ENCODE data around the gene ZNF45. TPM values are rescaled to one million over a fixed set of nuclear protein-coding genes. Genes with fewer than 3 reads are reported as not detected.

ZNF45 gene
- total RNA-seq, 1 experiment from 2014 or later, result 15.2 TPM

GRCh38 chr19:43966079-43966694 is 31.1 kb upstream of the ZNF45 start:
- ChIA-PET POLR2A (no interaction called here), CTCF (no interaction called here), RAD21 (ENCODE audit: low non-redundant PET in 1 of 2, low total read pairs in 2 of 2, uncharacterized antibody in 2 of 2, unreplicated experiment in 2 of 2) (no interaction called here)
- ATAC-seq (no peak), DNase-seq (ENCODE audit: low read depth, low spot score) (no peak)
- Histone ChIP-seq H3K27ac (ENCODE audit: low read depth, low read length) (no peak overlapping the region), H2AFZ (ENCODE audit: low read depth, low read length, poor library complexity, severe bottlenecking) (no peak overlapping the region), H4K20me1 (ENCODE audit: insufficient read depth) (no peaks in the 10 kb centered on the region), H3K27me3 (ENCODE audit: insufficient read depth, low read length) (no peaks in the 10 kb centered on the region), H3K4me3 (replicated peaks in 1 of 2; ENCODE audit: low read depth in 1 of 2, low read length in 2 of 2) (no peak overlapping the region), H3K36me3 (ENCODE audit: control insufficient read depth in 1 of 2, insufficient read depth in 2 of 2, low read length in 2 of 2) (peaks cover 17% of the 10 kb centered on the region in 2 experiments), H3K79me2 (ENCODE audit: insufficient read depth, low read length) (no peaks in the 10 kb centered on the region), H3K4me1 (ENCODE audit: control insufficient read depth in 1 of 2, insufficient read depth in 2 of 2, low read length in 2 of 2) (no peaks in the 10 kb centered on the region), H3K9ac (ENCODE audit: low read length) (no peak overlapping the region), H3K9me3 (ENCODE audit: control insufficient read depth in 1 of 2, insufficient read depth in 1 of 2, low read depth in 1 of 2, low read length in 2 of 2) (peaks cover 47 to 53% of the 10 kb centered on the region in 2 experiments; a peak in 3 of 4 replicates), H3K9me2 (ENCODE audit: insufficient read depth) (no peaks in the 10 kb centered on the region), H3K4me2 (ENCODE audit: low read length) (no peak overlapping the region)
- intact Hi-C loops (cut with micrococcal nuclease), result no loop called here
- BruUV-seq (replicated peaks), result no TSS peak
- TF ChIP-seq CEBPB (IDR thresholded peaks at IDR 0.05; ENCODE audit: low read depth) (no peak), REST (IDR thresholded peaks at IDR 0.05; ENCODE audit: low read depth) (no peak), FOSL1 (IDR thresholded peaks at IDR 0.05; ENCODE audit: low read depth) (no peak), RAD21 (IDR thresholded peaks at IDR 0.05; ENCODE audit: low read depth) (no peak), ZNF274 (IDR thresholded peaks at IDR 0.05; ENCODE audit: low read depth, low read length) (no peak), TCF7L2 (IDR thresholded peaks at IDR 0.05; ENCODE audit: borderline replicate concordance, extremely low read depth, insufficient read depth, insufficient read length) (no peak), YY1 (IDR thresholded peaks at IDR 0.05; ENCODE audit: extremely low read depth, insufficient replicate concordance, low read depth, low read length) (no peak), ELF1 (IDR thresholded peaks at IDR 0.05; ENCODE audit: borderline replicate concordance, low read depth) (no peak), ATF3 (IDR thresholded peaks at IDR 0.05) (no peak), EGR1 (IDR thresholded peaks at IDR 0.05; ENCODE audit: low read depth) (no peak), MAX (IDR thresholded peaks at IDR 0.05) (no peak), POLR2A (IDR thresholded peaks at IDR 0.05; ENCODE audit: borderline replicate concordance, extremely low read depth, insufficient read depth, insufficient read length) (no peak), CTCF (IDR thresholded peaks at IDR 0.05 in 2 of 3, conservative IDR thresholded peaks at IDR 0.05 in 1 of 3; ENCODE audit: borderline replicate concordance in 1 of 3, insufficient read depth in 1 of 3, low read depth in 2 of 3, low read length in 2 of 3) (no peak), EZH2 (IDR thresholded peaks at IDR 0.05) (no peak), JUND (IDR thresholded peaks at IDR 0.05) (no peak), SP1 (IDR thresholded peaks at IDR 0.05; ENCODE audit: low read depth) (no peak), EZH2phosphoT487 (IDR thresholded peaks at IDR 0.05; ENCODE audit: borderline replicate concordance) (no peak), ZFX (IDR thresholded peaks at IDR 0.05) (no peak), CBX3 (IDR thresholded peaks at IDR 0.05; ENCODE audit: low read depth) (no peak), ZBTB33 (IDR thresholded peaks at IDR 0.05; ENCODE audit: extremely low read depth, insufficient replicate concordance, low read length) (no peak)

Data from HCT116 (cell line).